ENCODE data around the gene ROGDI. TPM values are rescaled to one million over a fixed set of nuclear protein-coding genes. Genes with fewer than 3 reads are reported as not detected.

ROGDI gene
- polyA plus RNA-seq, 1 of the 3 experiments (the other 2 are of a cell fraction) = 33.6 TPM

- no peak for TF ChIP-seq JUND (IDR thresholded peaks at IDR 0.05)
Measured at GRCh38 chr16:4755687-4756086, 46.7 kb downstream of the ROGDI start (continued).

GRCh38 chr16:4754865-4755264 is 47.6 kb downstream of the ROGDI start:
- Histone ChIP-seq H3K27ac (ENCODE audit: low read depth in 2 of 2, low read length in 1 of 2) (no peak overlapping the region), H3F3A (replicated peaks; ENCODE audit: insufficient read depth) (peaks cover 3% of the 10 kb centered on the region), H3K9me3 (0 out of 2 replicates have a peak, but pooled peaks cover 6% of the 10 kb centered on the region), H3K4me2 (no peak overlapping the region), H3K9me2 (no peaks in the 10 kb centered on the region), H3K27me3 (ENCODE audit: insufficient read depth) (no peaks in the 10 kb centered on the region), H3K79me2 (ENCODE audit: insufficient read depth) (no peaks in the 10 kb centered on the region), H2AFZ (ENCODE audit: low read depth) (no peak overlapping the region), H3K4me3 (ENCODE audit: low read depth in 2 of 2, low read length in 1 of 2) (no peak overlapping the region), H3K4me1 (ENCODE audit: control insufficient read depth in 1 of 2, insufficient read depth in 2 of 2, low read depth in 1 of 2, low read length in 1 of 2) (no peaks in the 10 kb centered on the region), H3K9ac (no peak overlapping the region), H3K36me3 (replicated peaks in 1 of 2; ENCODE audit: control insufficient read depth in 1 of 2, insufficient read depth in 2 of 2, low read length in 1 of 2) (peaks cover 45 to 55% of the 10 kb centered on the region in 2 experiments), H4K20me1 (ENCODE audit: insufficient read depth) (no peaks in the 10 kb centered on the region)
- POLR2A ChIA-PET = no interaction called here
- 89% methylated on average over 4 of the region's 4 CpGs for WGBS (ENCODE audit: low lambda C conversion rate)
- no peak for DNase-seq
- TF ChIP-seq USF2 (IDR thresholded peaks at IDR 0.05; ENCODE audit: borderline replicate concordance, low read depth, low read length) (no peak), MAX (IDR thresholded peaks at IDR 0.05; ENCODE audit: low read depth) (no peak), CHD2 (IDR thresholded peaks at IDR 0.05; ENCODE audit: low read length, partially characterized antibody) (no peak), POLR2AphosphoS5 (IDR thresholded peaks at IDR 0.05; ENCODE audit: low read depth, low read length) (no peak), REST (IDR thresholded peaks at IDR 0.05; ENCODE audit: low read depth, low read length) (no peak), GATA2 (CRISPR knock-in tag; IDR thresholded peaks at IDR 0.05) (no peak), TEAD4 (IDR thresholded peaks at IDR 0.05; ENCODE audit: borderline replicate concordance, insufficient read depth) (no peak), RFX5 (IDR thresholded peaks at IDR 0.05; ENCODE audit: low read length) (no peak), YY1 (IDR thresholded peaks at IDR 0.05; ENCODE audit: low read depth) (no peak), PBX3 (IDR thresholded peaks at IDR 0.05) (no peak), SIN3A (IDR thresholded peaks at IDR 0.05; ENCODE audit: borderline replicate concordance, low read depth, low read length) (no peak), RCOR1 (IDR thresholded peaks at IDR 0.05; ENCODE audit: low read length) (no peak), ELF1 (IDR thresholded peaks at IDR 0.05) (no peak), USF1 (IDR thresholded peaks at IDR 0.05; ENCODE audit: borderline replicate concordance, low read depth) (no peak), GABPA (IDR thresholded peaks at IDR 0.05; ENCODE audit: low read depth) (no peak), TCF12 (IDR thresholded peaks at IDR 0.05) (no peak)
- CTCF ChIA-PET = no interaction called here
